Measurements from ENCODE around the gene PIN1.
"Not testable (repeated sequence)": the region's sequence is repeated elsewhere in the genome, so short reads cannot be mapped to it uniquely, and the experiment has no call there.

PIN1 gene

GRCh38 chr19:9818734-9819595 is 16.2 kb upstream of the PIN1 start, which contains the start of gene FBXL12:
Gene FBXL12 (minus strand): TSS chr19:9819079. CDS start chr19:9818813, 266 bp downstream.
- peak; percentile 100 for DNase-seq

GRCh38 chr19:9819596-9819909 is 15.6 kb upstream of the PIN1 start:
- no peak for DNase-seq

GRCh38 chr19:9820034-9820433 is 15.1 kb upstream of the PIN1 start:
- not testable (repeated sequence) for DNase-seq

GRCh38 chr19:9823816-9824215 is 11.3 kb upstream of the PIN1 start:
- no peak for DNase-seq

GRCh38 chr19:9827289-9828238 is 7.6 kb upstream of the PIN1 start, which contains the start of gene UBL5:
Gene UBL5 (plus strand): TSS chr19:9827918. CDS start chr19:9828338, 420 bp downstream.
- peak; percentile 65 to 83 (median 76) for DNase-seq

GRCh38 chr19:9828551-9829063 is 6.5 kb upstream of the PIN1 start:
- no peak for DNase-seq

- DNase-seq: no peak
These were observed 802 bp upstream of the PIN1 start for GRCh38 chr19:9834307-9834725.

- DNase-seq: peak in 1 of 4 experiments; percentile 16
These were observed 410 bp downstream of the PIN1 start for GRCh38 chr19:9835507-9835949.

GRCh38 chr19:9836021-9836420 is 903 bp downstream of the PIN1 start:
- no peak for DNase-seq

- no peak for DNase-seq
These were observed 3.2 kb downstream of the PIN1 start for GRCh38 chr19:9838324-9838723.

GRCh38 chr19:9839415-9839814 is 4.3 kb downstream of the PIN1 start:
- no peak for DNase-seq

GRCh38 chr19:9842834-9843625 is 7.9 kb downstream of the PIN1 start:
- no peak for DNase-seq

GRCh38 chr19:9843626-9844273 is 8.6 kb downstream of the PIN1 start:
- DNase-seq: not testable (repeated sequence)

GRCh38 chr19:9847087-9847671 is 12.1 kb downstream of the PIN1 start:
- DNase-seq: peak in 1 of 4 experiments; percentile 9

GRCh38 chr19:9848060-9848459 is 12.9 kb downstream of the PIN1 start:
- no peak for DNase-seq

GRCh38 chr19:9848762-9849161 is 13.6 kb downstream of the PIN1 start:
- no peak for DNase-seq

- no peak for DNase-seq
These were observed 14.7 kb downstream of the PIN1 start for GRCh38 chr19:9849791-9850190.

GRCh38 chr19:9850235-9850959 is 15.3 kb downstream of the PIN1 start:
- DNase-seq: no peak

GRCh38 chr19:9854282-9854846 is 19.2 kb downstream of the PIN1 start:
- no peak for DNase-seq

- DNase-seq: no peak
These were observed 21.5 kb downstream of the PIN1 start for GRCh38 chr19:9856609-9857008.
